Ecto neural progenitor cell (in vitro differentiated cells): ENCODE measurements around the gene RMC1.
"Not testable (repeated sequence)": the region's sequence is repeated elsewhere in the genome, so short reads cannot be mapped to it uniquely, and the experiment has no call there.

Source experiments
- DNase-seq: peaks from one replicate; pipeline ENCODE4 v3.0.0-alpha.2; 2018; ENCODE audit warnings: low spot score

RMC1 gene

DNA sequence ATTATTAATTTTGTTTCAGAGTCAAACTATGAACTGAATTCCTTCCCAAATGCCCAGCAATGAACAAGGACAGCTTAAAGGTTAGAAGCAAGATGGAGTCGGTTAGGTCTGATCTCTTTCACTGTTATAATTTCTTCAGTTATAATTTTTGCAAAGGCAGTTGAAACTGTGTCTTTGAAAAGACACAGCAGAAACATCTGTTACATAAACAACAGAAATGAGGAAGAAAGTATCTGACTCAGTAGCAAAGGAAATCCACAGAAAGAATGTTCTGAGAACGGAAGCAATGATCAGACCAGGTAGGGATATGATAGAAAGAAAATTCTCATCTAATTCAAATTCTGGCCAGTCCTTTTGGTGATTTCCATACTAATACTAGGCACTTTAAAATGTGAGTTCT is 5.2 kb upstream of the RMC1 start:
- DNase-seq, result no peak

DNA sequence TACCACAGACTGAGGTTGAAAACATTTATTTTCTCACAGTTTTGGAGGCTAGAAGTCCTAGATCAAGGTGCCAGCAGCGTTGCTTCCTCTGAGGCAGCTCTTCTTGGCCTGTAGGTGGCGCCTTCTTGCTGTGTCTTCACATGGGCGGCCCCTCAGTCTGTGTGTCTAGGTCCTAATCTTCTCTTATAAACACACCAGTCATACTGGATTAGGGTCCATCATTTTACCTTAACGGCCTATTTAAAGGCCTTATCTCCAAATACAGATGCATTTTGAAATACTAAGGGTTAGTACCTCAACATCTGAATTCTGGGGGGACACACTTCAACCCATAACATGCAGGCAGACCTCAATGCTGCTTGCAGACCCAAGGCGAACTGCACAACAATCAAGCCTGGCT is 4.4 kb upstream of the RMC1 start:
- DNase-seq, result peak; percentile 75

DNA sequence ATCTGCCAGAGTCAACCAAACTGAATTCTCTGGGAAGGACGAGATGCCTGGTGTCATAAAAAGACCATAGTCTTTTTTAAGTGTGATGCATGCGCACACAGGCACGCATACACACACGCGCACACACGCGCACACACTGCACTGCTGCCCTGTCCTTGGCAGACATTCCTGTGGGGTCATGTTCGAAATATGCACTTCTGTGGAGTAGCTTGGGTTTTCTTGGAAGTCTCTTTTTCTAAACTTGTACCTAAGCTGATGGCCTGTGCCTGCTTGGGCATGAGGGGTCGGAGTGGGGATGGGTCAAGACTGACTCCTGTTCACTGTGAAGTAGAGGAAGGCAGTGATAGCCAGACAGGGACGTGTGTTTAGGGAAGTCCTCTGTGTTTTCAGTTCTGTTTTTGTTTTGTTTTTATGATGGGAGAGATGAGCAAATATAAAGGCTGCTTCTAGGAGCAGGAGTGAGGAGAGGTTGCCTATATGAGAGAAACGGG is 4.0 kb upstream of the RMC1 start:
- DNase-seq, result no peak

DNA sequence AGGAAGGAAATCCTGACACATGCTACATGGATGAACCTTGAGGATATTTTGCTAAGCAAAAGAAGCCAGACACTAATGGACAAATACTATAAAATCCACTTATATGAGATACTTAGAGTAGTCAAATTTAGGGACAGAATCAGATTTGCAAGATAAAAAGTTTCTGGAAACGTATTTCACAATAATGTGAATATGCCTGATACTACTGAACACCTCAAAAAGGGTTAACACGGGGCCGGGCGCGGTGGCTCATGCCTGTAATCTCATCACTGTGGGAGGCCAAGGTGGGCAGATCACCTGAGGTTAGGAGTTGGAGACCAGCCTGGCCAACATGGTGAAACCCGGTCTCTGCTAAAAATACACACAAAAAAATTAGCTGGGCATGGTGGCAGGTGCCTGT is 1.7 kb upstream of the RMC1 start:
- DNase-seq, result no peak

DNA sequence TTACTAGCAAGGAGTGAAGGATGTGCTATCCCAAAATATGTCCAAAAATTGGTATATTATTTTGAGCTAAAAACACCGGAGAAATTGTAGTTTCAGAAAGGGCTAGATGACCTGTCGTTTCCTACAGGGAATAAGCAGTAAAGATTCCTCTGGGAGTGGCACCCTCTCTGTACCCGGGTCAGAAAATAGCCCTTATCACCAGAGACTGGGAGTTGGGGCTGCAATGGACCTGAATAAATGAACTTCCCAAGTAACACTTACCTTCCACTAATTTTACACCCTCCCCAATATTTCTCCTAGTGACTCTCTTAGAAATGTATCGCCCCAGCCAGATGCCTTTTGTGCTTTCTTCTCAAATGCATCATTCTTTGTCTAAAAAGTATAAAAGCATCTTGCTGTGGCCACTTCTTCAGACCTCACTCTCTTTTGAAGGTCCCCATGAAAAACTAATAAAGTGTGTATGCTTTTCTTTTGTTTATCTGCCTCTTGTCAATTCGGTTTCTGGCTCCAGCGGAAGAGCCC is 734 bp upstream of the RMC1 start:
- DNase-seq, result no peak

DNA sequence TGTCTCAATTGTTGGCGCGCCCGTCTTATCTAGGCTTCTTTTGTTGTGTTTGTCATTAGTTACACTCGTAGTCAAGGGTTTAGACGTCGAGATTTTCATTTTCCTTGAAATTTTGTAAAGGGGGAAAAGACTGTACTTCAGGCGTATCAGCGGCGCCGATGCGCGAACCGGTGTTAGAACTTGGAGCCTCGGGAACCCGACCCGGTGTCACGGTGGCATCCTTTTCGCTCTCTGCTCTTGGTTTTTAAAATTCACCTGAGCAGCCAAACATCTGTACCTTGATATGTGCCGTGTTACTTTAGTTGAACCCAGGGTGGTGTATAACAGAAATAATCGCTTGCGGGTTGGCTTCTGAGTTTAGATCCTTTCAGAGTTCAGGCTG is 643 bp downstream of the RMC1 start:
- DNase-seq, result no peak

DNA sequence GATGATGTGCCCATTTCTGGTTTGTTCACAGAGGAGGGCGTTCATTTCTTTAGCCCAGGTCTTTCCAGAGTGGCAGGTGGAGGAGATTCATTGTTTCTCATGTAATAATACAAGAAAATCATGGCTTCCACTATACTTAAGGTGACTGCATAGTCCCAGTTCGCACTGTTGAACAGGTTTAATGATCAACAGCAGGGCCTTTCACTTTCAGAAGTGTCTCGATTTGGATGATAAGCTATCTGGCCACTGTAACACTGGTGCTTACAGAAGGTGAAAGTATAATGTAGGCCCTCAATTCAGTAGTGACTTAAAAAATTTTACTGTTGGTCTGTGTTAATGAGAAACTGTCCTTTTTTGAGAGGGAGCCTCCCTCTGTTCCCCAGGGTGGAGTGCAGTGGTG is 1.4 kb downstream of the RMC1 start:
- no peak for DNase-seq

DNA sequence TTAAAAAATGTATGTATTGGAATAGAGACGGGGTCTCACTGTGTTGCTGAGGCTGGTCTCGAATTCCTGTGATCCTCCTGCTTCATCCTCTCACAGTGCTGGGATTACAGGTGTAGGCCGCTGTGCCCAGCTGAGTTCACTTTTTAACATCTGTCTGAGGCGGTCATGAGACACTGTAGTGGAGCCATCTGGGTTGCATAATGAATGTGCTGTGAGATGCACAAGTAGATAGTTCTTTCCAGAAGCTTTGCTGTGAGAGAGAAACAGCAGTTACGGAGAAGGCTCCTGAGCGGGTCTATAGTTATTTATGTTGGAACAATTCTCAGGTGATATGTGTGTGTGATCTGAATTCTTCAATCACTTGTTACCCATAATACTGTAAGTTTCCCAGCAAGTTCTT is 3.1 kb downstream of the RMC1 start:
- no peak for DNase-seq

DNA sequence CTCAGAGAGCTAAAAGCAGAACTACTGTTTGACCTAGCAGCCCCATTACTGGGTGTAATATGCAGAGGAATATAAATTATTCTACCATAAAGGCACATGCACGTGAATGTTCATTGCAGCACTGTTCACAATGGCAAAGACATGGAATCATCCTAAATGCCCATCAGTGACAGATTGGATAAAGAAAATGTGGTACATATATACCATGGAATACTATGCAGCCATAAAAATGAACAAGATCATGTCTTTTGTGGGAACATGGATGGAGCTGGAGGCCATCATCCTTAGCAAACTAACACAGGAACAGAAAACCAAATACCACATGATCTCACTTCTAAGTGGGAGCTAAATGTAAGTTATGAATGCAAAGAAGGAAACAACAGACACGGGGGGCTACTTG is 7.6 kb downstream of the RMC1 start:
- not testable (repeated sequence) for DNase-seq

DNA sequence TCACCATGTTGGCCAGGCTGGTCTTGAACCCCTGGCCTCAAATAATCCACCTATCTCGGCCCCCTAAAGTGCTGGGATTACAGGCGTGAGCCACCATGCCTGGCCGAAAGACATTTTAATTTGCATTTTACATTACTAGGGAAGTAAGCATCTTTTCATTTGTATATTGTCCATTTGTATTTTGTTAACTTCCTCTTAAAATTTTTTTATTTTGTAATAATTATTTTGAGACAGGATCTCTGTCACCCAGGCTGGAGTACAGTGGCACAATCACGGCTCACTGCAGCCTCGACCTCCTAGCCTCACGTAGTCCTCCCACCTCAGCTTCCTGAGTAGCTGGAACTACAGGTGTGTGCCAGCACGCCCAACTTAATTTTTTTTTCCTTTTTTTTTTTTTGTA is 8.9 kb downstream of the RMC1 start:
- DNase-seq, result not testable (repeated sequence)

DNA sequence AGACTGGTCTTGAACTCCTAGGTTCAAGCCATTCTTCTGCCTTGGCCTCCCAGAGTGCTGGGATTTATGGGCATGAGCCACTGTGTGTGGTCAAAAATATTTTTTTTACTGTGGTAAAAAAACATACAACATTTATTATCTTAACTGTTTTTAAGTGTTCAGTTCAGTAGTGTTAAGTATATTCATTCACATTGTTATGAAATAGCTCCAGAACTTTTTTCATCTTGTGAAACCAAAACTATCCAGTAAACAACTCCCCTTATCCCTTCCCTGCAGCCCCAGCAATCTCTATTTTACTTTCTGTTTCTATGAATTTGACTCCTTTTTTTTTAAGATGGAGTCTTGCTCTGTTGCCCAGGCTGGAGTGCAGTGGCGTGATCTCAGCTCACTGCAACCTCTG is 9.3 kb downstream of the RMC1 start:
- DNase-seq, result no peak

DNA sequence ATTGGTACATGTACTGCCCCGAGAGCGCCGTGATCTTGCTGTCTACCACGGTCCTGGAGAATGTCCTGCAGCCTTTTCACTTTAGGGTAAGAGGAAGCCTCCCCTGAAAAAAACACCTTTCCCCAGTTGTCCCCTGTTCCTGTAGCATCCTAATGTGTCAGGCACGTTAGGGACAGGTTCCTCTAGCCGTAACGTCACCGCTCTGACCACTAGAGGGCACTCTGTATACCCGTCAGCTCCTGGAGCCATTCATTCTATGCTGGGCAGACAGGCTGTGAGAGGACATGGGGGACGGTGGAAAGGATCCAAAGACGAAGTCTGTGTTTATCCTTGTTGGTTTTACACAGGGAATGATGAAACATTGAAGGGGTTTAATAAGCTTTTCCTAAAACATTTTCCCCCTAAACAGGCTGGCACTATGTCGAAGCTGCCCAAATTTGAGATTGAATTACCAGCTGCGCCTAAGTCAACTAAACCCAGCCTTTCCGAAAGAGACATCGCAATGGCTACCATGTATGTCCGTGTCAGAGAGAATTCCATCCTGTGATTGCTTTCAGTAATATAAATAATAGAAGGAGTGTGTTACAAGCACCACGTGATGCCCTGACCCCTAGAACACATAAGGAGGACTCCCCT is 12.7 kb downstream of the RMC1 start:
- peak; percentile 80 for DNase-seq

DNA sequence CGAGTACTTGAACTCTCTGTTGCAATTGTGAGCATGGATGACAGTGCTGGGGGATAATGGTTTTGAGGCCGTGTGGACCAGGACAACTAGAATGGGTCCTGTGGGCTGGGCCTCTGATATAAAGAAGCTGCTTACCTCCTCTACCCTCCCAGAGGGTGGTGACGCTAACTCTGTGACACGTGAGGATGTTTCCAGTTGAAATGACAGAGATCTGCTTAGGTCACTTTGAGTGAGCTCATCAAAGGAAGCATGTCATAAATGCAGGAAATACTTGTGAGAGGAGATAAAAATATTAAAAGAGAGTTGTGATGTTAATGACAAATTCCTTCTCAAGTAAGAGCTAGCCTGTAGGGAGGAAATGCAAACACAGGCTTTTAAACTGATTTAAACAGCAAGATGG is 16.4 kb downstream of the RMC1 start:
- DNase-seq, result no peak

DNA sequence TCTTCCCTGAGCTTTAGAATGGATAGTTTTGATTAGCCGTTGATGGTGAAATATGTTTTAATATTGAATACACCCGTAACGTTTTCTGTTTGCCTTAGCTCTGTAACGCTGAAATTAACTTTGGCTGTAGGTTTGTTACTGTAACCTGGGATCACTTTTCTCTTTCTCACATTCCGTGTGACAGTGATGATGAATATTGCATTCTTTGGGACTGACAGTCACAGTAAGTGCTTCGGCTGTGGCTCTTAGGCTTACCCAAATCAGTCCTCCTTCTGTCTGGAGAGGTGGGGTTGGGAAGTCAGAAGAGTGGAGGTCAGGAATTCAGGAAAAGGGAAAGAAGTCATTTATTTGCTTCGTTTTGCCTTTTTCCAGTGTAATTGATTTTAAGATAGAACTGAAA is 18.0 kb downstream of the RMC1 start:
- no peak for DNase-seq

DNA sequence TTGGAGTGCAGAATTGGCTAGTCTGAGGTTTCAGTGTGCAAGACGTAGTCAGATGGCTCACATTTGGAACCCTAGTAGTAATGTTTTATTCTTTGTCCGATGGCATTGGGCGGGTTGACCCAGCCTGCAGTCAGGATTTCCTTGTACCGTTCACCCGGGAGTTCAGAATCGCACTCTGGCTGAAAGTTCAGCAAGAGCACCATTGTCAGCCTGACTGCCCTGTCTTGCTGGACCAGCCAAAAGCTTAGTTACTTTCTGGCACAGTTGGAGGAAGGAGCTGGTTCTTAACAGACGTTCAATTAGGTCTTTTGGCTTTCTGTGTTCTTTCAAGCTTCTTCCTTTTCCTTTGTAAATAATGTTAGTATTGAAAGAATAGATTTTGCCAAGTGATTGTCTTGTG is 18.6 kb downstream of the RMC1 start:
- no peak for DNase-seq

DNA sequence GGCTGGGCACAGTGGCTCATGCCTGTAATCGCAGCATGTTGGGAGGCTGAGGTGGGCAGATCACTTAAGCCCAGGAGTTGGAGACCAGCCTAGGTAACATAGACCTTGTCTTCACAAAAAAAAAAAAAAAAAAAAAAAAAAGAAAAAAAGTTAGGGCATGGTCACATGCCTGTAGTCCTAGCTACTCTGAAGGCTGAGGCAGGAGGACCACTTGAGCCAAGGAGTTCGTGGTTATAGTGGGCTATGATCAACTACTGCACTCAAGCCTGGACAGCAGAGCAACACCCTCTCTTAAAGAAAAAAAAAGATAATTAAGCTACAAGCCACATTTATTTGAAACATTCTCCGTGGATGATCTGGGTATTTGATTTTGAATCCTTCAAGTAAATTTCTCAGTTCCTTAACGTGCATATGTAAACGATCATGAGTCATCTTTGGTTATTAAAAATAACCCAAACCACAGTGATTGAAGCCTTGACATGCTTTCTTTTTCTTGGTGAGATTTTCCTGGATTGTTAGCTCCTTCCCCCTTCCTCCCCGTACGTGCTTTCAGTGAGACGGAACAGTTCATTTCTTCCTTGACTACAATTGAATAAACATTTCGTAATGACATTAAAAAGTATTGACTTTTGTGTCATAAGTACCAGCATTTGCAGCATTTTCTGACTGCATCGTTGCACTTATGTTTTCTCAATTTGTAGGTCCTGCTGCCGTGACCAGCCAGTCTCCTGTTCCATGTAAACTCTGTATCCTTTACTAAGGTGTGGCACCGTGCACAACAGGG is 20.3 kb downstream of the RMC1 start:
- DNase-seq, result no peak

DNA sequence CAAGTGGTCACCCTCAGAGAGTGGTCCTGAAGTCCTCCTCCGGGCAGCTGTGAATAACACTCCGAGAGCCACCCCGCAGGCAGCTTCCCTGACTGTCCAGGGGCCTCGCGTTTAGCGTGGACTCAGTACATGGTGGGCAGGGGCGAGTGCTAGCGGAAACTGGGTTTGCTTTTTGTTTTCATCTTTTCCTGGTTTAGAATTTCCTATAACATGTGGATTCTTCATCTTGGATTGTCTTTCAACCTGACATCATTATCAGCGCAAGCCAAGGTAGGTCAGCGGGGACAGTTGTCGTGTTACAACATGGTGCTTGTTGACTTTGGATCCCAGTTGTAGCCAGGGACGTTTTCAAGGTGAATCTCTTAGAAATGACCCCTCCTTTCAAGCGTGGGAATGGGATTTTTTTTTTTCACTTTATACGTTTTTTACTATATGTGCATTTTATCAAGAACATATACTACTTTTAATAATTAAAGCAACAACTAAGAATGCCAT is 20.9 kb downstream of the RMC1 start:
- no peak for DNase-seq

DNA sequence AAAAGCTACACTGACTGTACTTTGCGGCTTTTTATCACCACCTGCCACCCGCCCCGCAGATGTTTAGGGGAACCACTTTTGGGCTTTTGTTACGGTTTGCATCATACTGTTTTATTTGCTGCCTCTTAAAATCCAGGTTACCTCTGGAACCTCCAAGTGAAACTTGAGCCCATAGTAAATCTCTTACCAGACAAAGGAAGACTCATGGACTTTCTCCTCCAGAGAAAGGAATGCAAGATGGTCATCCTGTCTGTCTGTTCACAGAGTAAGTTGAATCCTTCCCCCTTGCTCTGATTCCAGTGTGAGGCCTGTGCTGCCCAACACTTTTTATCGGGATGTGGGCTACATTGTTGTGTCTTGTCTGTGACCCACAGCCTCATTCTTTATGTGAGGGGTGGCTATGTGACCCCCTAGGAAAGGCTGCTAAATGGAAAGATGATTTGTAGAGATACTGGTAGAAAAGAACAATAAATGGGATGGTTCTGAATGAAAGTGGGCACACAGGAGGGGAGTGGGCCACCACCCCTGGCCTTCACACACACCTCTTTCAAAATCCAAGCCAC is 23.3 kb downstream of the RMC1 start:
- no peak for DNase-seq

DNA sequence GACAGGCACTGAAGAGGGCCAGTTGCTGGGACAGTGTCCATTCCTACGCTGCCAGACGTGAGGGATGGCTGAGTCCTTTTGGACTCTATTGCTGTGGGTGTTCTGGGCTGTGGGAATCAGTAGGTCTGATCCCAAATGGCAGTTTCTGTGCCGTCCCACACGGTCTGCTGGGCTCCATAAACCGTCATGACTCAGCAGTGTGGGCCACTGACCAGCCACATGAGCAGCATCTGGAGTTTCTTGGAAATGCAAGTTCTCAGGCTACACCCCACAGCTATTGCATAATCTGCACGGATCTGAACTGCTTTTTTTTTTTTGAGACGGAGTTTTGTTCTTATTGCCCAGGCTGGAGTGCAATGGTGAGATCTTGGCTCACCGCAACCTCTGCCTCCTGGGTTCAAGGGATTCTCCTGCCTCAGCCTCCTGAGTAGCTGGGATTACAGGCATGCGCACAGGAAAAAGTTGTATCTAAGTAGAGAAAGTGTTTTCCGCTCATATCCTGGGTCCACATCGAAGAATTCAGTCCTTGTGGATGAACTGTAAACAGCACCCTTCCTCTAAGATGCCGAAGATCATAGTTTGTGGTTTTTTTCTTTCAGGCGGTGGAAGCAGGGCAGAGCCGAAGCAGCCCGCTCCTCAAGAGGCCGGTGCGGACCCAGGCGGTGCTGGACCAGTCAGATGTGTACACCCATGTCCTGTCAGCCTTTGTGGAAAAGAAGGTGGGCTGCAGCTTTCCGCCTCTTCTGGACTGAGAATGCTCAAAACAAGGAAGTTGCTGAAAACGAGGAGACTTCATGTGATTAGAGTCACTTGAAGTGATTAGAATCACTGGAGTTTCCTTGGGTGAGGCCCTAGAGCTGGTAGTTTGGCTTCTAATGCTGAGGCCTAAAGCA is 25.5 kb downstream of the RMC1 start:
- no peak for DNase-seq

DNA sequence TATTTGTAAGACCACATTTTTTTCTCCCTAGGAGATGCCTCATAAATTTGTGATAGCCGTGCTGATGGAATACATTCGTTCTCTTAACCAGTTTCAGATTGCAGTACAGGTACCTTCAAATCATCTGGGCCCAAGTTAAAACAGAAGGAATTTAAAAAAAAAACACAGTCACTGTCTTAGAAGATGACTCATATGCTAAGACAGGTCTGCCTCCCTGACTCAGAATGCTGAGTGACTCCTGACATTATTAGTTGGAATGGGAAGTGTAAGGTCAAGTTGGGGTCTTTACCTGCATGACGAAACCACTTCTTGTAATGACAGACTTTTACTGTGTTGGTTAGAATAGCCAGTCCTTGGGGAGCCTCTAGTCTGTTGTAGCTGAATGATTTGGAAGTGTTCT is 26.3 kb downstream of the RMC1 start:
- no peak for DNase-seq

DNA sequence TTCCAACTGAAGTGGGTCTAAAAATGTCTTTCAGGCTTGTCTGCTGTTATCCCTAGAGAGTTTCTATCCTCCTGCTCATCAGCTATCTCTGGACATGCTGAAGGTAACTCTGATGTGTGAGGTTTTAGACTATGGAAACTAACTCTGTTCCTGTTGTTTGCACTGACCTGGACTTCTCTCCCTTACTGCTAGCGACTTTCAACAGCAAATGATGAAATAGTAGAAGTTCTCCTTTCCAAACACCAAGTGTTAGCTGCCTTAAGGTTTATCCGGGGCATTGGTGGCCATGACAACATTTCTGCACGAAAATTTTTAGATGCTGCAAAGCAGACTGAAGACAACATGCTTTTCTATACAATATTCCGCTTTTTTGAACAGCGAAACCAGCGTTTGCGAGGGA is 26.9 kb downstream of the RMC1 start:
- DNase-seq, result no peak

DNA sequence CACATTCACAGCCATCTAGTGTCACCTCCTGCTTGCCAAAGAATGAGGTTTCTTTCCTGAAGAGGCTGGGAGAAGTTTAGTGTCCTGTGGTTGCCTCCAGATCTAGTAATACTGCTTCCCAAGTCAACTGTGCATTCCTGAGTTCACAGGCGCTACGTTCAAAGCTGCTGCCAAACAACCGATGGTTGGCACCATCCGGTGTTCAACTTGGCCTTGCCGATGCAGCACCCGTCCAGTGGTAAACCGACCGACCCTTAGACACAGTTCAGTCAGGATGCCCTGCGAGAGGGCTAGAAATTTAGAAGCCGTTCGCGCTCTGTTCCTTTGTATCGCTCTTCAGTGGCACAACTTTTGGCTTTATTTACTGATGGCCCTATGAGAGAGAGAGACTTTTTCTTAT is 28.6 kb downstream of the RMC1 start:
- no peak for DNase-seq
